OCI-LY7 (cell line): ENCODE measurements around the gene ATRAID.

Experiments
- EZH2phosphoT487 ChIP-seq: fragments of 200-600 bp; sonication (generic); IDR thresholded peaks from 2 replicates; pipeline ENCODE4 v1.6.1; 2018; ENCODE audit warnings: low read depth, borderline replicate concordance, mild to moderate bottlenecking, mixed run types, antibody characterized with exemption, low read length, moderate library complexity, mixed read lengths
- TF ChIP-seq, protein P1 (sequence below): fragments of 200-600 bp; sonication (generic); conservative IDR thresholded peaks from 2 replicates; pipeline ENCODE4 v1.5.1; 2014; ENCODE audit warnings: mild to moderate bottlenecking, antibody characterized with exemption, low read length, moderate library complexity, mixed read lengths

GRCh38 chr2:27236626-27237025, 24.8 kb downstream of the ATRAID start:
- TF ChIP-seq, protein P1, sequence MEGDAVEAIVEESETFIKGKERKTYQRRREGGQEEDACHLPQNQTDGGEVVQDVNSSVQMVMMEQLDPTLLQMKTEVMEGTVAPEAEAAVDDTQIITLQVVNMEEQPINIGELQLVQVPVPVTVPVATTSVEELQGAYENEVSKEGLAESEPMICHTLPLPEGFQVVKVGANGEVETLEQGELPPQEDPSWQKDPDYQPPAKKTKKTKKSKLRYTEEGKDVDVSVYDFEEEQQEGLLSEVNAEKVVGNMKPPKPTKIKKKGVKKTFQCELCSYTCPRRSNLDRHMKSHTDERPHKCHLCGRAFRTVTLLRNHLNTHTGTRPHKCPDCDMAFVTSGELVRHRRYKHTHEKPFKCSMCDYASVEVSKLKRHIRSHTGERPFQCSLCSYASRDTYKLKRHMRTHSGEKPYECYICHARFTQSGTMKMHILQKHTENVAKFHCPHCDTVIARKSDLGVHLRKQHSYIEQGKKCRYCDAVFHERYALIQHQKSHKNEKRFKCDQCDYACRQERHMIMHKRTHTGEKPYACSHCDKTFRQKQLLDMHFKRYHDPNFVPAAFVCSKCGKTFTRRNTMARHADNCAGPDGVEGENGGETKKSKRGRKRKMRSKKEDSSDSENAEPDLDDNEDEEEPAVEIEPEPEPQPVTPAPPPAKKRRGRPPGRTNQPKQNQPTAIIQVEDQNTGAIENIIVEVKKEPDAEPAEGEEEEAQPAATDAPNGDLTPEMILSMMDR = no peak
- no peak for TF ChIP-seq EZH2phosphoT487
